HG03342 (cell line): ENCODE results near the gene GABRA6.

Experiments
- ATAC-seq: cut with Tn5 transposase; IDR thresholded peaks from one replicate; pipeline ENCODE4 v1.9.1; 2021; ENCODE audit warnings: mild to moderate bottlenecking, moderate library complexity; ENCODE audit not compliant: unreplicated experiment

GABRA6 gene

DNA sequence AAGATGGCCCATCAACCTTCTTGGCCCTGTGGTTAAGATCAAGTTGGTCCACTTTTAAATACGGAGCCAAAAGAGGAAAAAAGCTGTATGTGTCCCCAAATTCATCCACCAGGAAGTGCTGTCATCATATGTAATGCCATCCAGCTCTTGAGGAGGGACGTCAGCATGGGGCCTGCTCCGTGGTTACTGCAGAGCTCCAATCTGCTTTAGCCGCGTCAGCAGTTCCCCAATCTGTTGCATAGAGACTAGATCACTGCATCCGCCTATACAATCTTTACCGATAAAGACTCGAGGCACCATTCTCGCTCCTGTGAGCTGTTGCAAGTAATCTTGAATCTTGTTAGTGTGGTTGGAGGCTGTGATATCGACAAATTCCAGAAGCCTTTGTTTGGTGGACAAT is 65.7 kb downstream of the GABRA6 start:
- ATAC-seq, result no peak
